HCT116 (cell line): ENCODE data around the gene TMEM130. TPM values are rescaled to one million over a fixed set of nuclear protein-coding genes. Genes with fewer than 3 reads are reported as not detected.

Source experiments
- ATAC-seq: fragments of 200-7000 bp; cut with Tn5 transposase; 2 replicates; pipeline ENCODE4 v1.9.1; 2020; ENCODE audit warnings: mild to moderate bottlenecking, moderate library complexity
- BruUV-seq: library from RNA; stranded (reverse); fragments of 400-500 nt; replicated peaks from 2 replicates; lab custom pipeline; 2021; lab: Mats Ljungman, UMichigan
- CTCF ChIA-PET: fragments of 300-600 bp; sonication (Branson Sonifier 250); formaldehyde crosslinking; loops from one replicate; lab custom pipeline; 2021; ENCODE audit warnings: antibody characterized with exemption; lab: Charles Lee
- POLR2A ChIA-PET: fragments of 300-600, 350-600 bp; sonication (Branson Sonifier 250); formaldehyde crosslinking; loops from one replicate; lab custom pipeline; 2021; ENCODE audit warnings: antibody characterized with exemption; lab: Charles Lee
- RAD21 ChIA-PET, 2 experiments: fragments of 300-600 bp; sonication (Branson Sonifier 250); formaldehyde crosslinking; loops; one replicate each; lab custom pipeline; 2023; ENCODE audit warnings: low total read pairs in 2 of 2; ENCODE audit not compliant: uncharacterized antibody in 2 of 2, unreplicated experiment in 2 of 2, low non-redundant PET in 1 of 2; lab: Charles Lee
- DNase-seq: peaks from one replicate; pipeline ENCODE4 v3.0.0-alpha.2; 2010; ENCODE audit warnings: low read depth, low spot score
- H2AFZ ChIP-seq: fragments of 200-600 bp; shearing (Covaris generic), sonication (generic); 2 replicates; pipeline ENCODE4 v1.6.1; 2017; ENCODE audit warnings: low read depth, mixed run types, mixed read lengths, antibody characterized with exemption, low read length; ENCODE audit not compliant: poor library complexity, severe bottlenecking
- H3K27ac ChIP-seq: 2 replicates; pipeline ENCODE4 v1.5.1; 2012; ENCODE audit warnings: low read depth, low read length
- H3K27me3 ChIP-seq: fragments of 200-600 bp; sonication (generic); 2 replicates; pipeline ENCODE4 v1.6.1; 2016; ENCODE audit warnings: mixed run types, low read length, mixed read lengths; ENCODE audit not compliant: insufficient read depth
- H3K36me3 ChIP-seq, 2 experiments: fragments of 200-500 bp in 1 of 2; fragments of 200-600 bp in 1 of 2; sonication (Bioruptor generic) in 1 of 2; sonication (generic) in 1 of 2; 2 replicates each; pipeline versions ENCODE4 v1.5.1 to v1.6.1; 2014 to 2016; ENCODE audit warnings: low read length in 2 of 2, inconsistent platforms in 1 of 2, mixed read lengths in 1 of 2, mixed run types in 1 of 2; ENCODE audit not compliant: insufficient read depth in 2 of 2, control insufficient read depth in 1 of 2
- H3K4me1 ChIP-seq, 2 experiments: fragments of 200-600 bp in 1 of 2; sonication (generic) in 1 of 2; 2 replicates each; pipeline versions ENCODE4 v1.5.1 to v1.6.1; 2012 to 2017; ENCODE audit warnings: low read length in 2 of 2, inconsistent platforms in 1 of 2, mild to moderate bottlenecking in 1 of 2, mixed read lengths in 1 of 2, mixed run types in 1 of 2, moderate library complexity in 1 of 2; ENCODE audit not compliant: insufficient read depth in 2 of 2, control insufficient read depth in 1 of 2
- H3K4me2 ChIP-seq: fragments of 200-600 bp; sonication (generic); 2 replicates; pipeline ENCODE4 v1.6.1; 2017; ENCODE audit warnings: mixed run types, low read length, mixed read lengths
- H3K4me3 ChIP-seq, 2 experiments: fragments of 200-600 bp in 1 of 2; sonication (generic) in 1 of 2; replicated peaks in 1 of 2; 2 replicates each; pipeline ENCODE4 v1.5.1; 2011 to 2016; ENCODE audit warnings: low read length in 2 of 2, control low read depth in 1 of 2, low read depth in 1 of 2, mild to moderate bottlenecking in 1 of 2, mixed read lengths in 1 of 2, mixed run types in 1 of 2
- H3K79me2 ChIP-seq: fragments of 200-600 bp; sonication (generic); 2 replicates; pipeline ENCODE4 v1.6.1; 2017; ENCODE audit warnings: mild to moderate bottlenecking, mixed run types, low read length, moderate library complexity, mixed read lengths; ENCODE audit not compliant: insufficient read depth
- H3K9ac ChIP-seq: fragments of 200-600 bp; sonication (generic); 2 replicates; pipeline ENCODE4 v1.6.1; 2016; ENCODE audit warnings: low read length, mixed read lengths
- H3K9me2 ChIP-seq: fragments of 200-600 bp; sonication (generic), shearing (Covaris generic); 2 replicates; pipeline ENCODE4 v1.6.1; 2017; ENCODE audit warnings: mixed run types, mild to moderate bottlenecking, moderate library complexity; ENCODE audit not compliant: insufficient read depth
- H3K9me3 ChIP-seq, 2 experiments: fragments of 200-500 bp in 1 of 2; fragments of 200-600 bp in 1 of 2; sonication (Bioruptor generic) in 1 of 2; sonication (generic) in 1 of 2; 2 replicates each; pipeline ENCODE4 v1.6.1; 2014 to 2017; ENCODE audit warnings: low read length in 2 of 2, mixed read lengths in 2 of 2, inconsistent platforms in 1 of 2, low read depth in 1 of 2, mild to moderate bottlenecking in 1 of 2, mixed run types in 1 of 2, moderate library complexity in 1 of 2; ENCODE audit not compliant: control insufficient read depth in 1 of 2, insufficient read depth in 1 of 2
- H4K20me1 ChIP-seq: fragments of 200-600 bp; sonication (generic), shearing (Covaris generic); 2 replicates; pipeline ENCODE4 v1.6.1; 2017; ENCODE audit warnings: mixed run types, mild to moderate bottlenecking, moderate library complexity; ENCODE audit not compliant: insufficient read depth
- ATF3 ChIP-seq: IDR thresholded peaks from 2 replicates; pipeline ENCODE4 v1.6.1; 2012
- CBX3 ChIP-seq: IDR thresholded peaks from 2 replicates; pipeline ENCODE4 v1.6.1; 2012; ENCODE audit warnings: low read depth
- CEBPB ChIP-seq: IDR thresholded peaks from 2 replicates; pipeline ENCODE4 v1.6.1; 2012; ENCODE audit warnings: low read depth
- CTCF ChIP-seq, 3 experiments: fragments of 200-600 bp in 1 of 3; sonication (generic) in 1 of 3; IDR thresholded peaks in 2 of 3; conservative IDR thresholded peaks in 1 of 3; 2 replicates each; pipeline ENCODE4 v1.5.1; 2012 to 2017; ENCODE audit warnings: low read depth in 2 of 3, low read length in 2 of 3, antibody characterized with exemption in 1 of 3, borderline replicate concordance in 1 of 3, control low read depth in 1 of 3, mild to moderate bottlenecking in 1 of 3, mixed read lengths in 1 of 3, mixed run types in 1 of 3, moderate library complexity in 1 of 3; ENCODE audit not compliant: insufficient read depth in 1 of 3
- EZH2 ChIP-seq: fragments of 200-600 bp; sonication (generic); IDR thresholded peaks from 2 replicates; pipeline ENCODE4 v1.6.1; 2017; ENCODE audit warnings: antibody characterized with exemption, mixed run types
- EZH2phosphoT487 ChIP-seq: fragments of 200-600 bp; IDR thresholded peaks from 2 replicates; pipeline ENCODE4 v1.6.1; 2018; ENCODE audit warnings: antibody characterized with exemption, borderline replicate concordance
- JUND ChIP-seq: IDR thresholded peaks from 2 replicates; pipeline ENCODE4 v1.6.1; 2012
- MAX ChIP-seq: IDR thresholded peaks from 2 replicates; pipeline ENCODE4 v1.6.1; 2012
- POLR2AphosphoS5 ChIP-seq: IDR thresholded peaks from 2 replicates; pipeline ENCODE4 v1.6.1; 2011; ENCODE audit warnings: mild to moderate bottlenecking, low read depth, low read length, moderate library complexity
- RAD21 ChIP-seq: IDR thresholded peaks from 2 replicates; pipeline ENCODE4 v1.6.1; 2012; ENCODE audit warnings: low read depth, mild to moderate bottlenecking
- REST ChIP-seq: IDR thresholded peaks from 2 replicates; pipeline ENCODE4 v1.6.1; 2012; ENCODE audit warnings: low read depth
- SIN3A ChIP-seq: IDR thresholded peaks from 2 replicates; pipeline ENCODE4 v1.6.1; 2012; ENCODE audit warnings: low read depth
- SP1 ChIP-seq: IDR thresholded peaks from 2 replicates; pipeline ENCODE4 v1.6.1; 2012; ENCODE audit warnings: low read depth
- TCF7L2 ChIP-seq: IDR thresholded peaks from 2 replicates; pipeline ENCODE4 v1.7.0; 2011; ENCODE audit warnings: borderline replicate concordance, inconsistent platforms; ENCODE audit not compliant: insufficient read depth, insufficient read length; ENCODE audit errors: extremely low read depth
- YY1 ChIP-seq: IDR thresholded peaks from 2 replicates; pipeline ENCODE4 v1.6.1; 2011; ENCODE audit warnings: low read length, low read depth, moderate library complexity, mild to moderate bottlenecking; ENCODE audit not compliant: insufficient replicate concordance; ENCODE audit errors: extremely low read depth
- ZBTB33 ChIP-seq: IDR thresholded peaks from 2 replicates; pipeline ENCODE4 v1.6.1; 2011; ENCODE audit warnings: mild to moderate bottlenecking, low read length, moderate library complexity; ENCODE audit not compliant: insufficient replicate concordance; ENCODE audit errors: extremely low read depth
- ZFX ChIP-seq: fragments of 450-650 bp; IDR thresholded peaks from 2 replicates; pipeline ENCODE4 v1.6.1; 2017
- intact Hi-C: fragments of 100-400 bp; cut with micrococcal nuclease; formaldehyde crosslinking; loops from 2 replicates; pipeline ENCODE4 v1.10.0; 2022
- total RNA-seq: library from RNA; stranded (reverse); gene quantifications from one replicate; pipeline ENCODE4 v1.2.1, GENCODE V29; 2021; ENCODE audit not compliant: unreplicated experiment

Gene TMEM130
- total RNA-seq, 1 experiment from 2014 or later, result not detected

GRCh38 chr7:98807068-98808048, 62.5 kb downstream of the TMEM130 start:
- BruUV-seq, result no TSS peak
- peaks cover 0 to 5% of the 10 kb centered on the region in 2 experiments; a peak in 1 of 4 replicates for H3K9me3 ChIP-seq
- H3K79me2 ChIP-seq, result no peaks in the 10 kb centered on the region
- H3K4me2 ChIP-seq, result no peak overlapping the region
- intact Hi-C loops, result no loop called here
- no peak for ATAC-seq
- H3K27ac ChIP-seq, result no peak overlapping the region
- ChIA-PET CTCF (no interaction called here), POLR2A (no interaction called here), RAD21 (no interaction called here)
- H4K20me1 ChIP-seq, result no peaks in the 10 kb centered on the region
- H3K27me3 ChIP-seq, result no peaks in the 10 kb centered on the region
- no peaks in the 10 kb centered on the region for H3K9me2 ChIP-seq
- TF ChIP-seq JUND (no peak), RAD21 (no peak), REST (no peak), CTCF (IDR thresholded peaks at IDR 0.05 in 2 of 3, conservative IDR thresholded peaks at IDR 0.05 in 1 of 3; ENCODE audit: borderline replicate concordance in 1 of 3, insufficient read depth in 1 of 3, low read depth in 2 of 3, low read length in 2 of 3) (no peak), YY1 (no peak), CBX3 (no peak), ZFX (no peak), ATF3 (no peak), MAX (no peak), ZBTB33 (no peak), POLR2AphosphoS5 (no peak), EZH2phosphoT487 (no peak), TCF7L2 (no peak), SP1 (no peak), CEBPB (no peak), EZH2 (no peak), SIN3A (no peak)
- DNase-seq, result no peak
- H3K36me3 ChIP-seq, result no peaks in the 10 kb centered on the region
- H3K4me1 ChIP-seq, result peaks cover 3 to 5% of the 10 kb centered on the region in 2 experiments; a peak in 2 of 4 replicates
- H3K4me3 ChIP-seq, result no peak overlapping the region
- H2AFZ ChIP-seq, result no peak overlapping the region
- no peak overlapping the region for H3K9ac ChIP-seq
